PFSK-1 (cell line): ENCODE data around the gene RGP1.
A peak's percentile ranks its signal among the peaks of the same experiment; 100 is the strongest.

Experiments used
- FOXP2 ChIP-seq: optimal IDR thresholded peaks from 2 replicates; pipeline ENCODE3; 2011; ENCODE audit warnings: borderline replicate concordance, control low read depth, inconsistent platforms; ENCODE audit not compliant: insufficient read depth; ENCODE audit errors: extremely low read length, extremely low read depth
- POLR2AphosphoS5 ChIP-seq: IDR thresholded peaks from 2 replicates; pipeline ENCODE4 v1.6.1; 2012; ENCODE audit warnings: low read depth, mild to moderate bottlenecking, control low read depth, low read length, moderate library complexity
- REST ChIP-seq, 2 experiments: IDR thresholded peaks; 2 replicates each; pipeline versions ENCODE4 v1.6.1 to v1.8.0; 2011 to 2012; ENCODE audit warnings: low read depth in 2 of 2, low read length in 2 of 2, control low read depth in 1 of 2, inconsistent platforms in 1 of 2, mild to moderate bottlenecking in 1 of 2, moderate library complexity in 1 of 2; ENCODE audit not compliant: insufficient read depth in 1 of 2
- SIN3A ChIP-seq: IDR thresholded peaks from 2 replicates; pipeline ENCODE4 v1.6.1; 2012; ENCODE audit warnings: mild to moderate bottlenecking, low read length, moderate library complexity, borderline replicate concordance; ENCODE audit not compliant: insufficient read depth
- TAF1 ChIP-seq: IDR thresholded peaks from 2 replicates; pipeline ENCODE4 v1.6.1; 2012; ENCODE audit warnings: low read length, control low read depth, borderline replicate concordance; ENCODE audit not compliant: insufficient read depth

Gene RGP1

GRCh38 chr9:35743452-35743851, 5.6 kb upstream of the RGP1 start:
- TF ChIP-seq REST (IDR thresholded peaks at IDR 0.05; ENCODE audit: insufficient read depth in 1 of 2, low read depth in 2 of 2, low read length in 2 of 2) (no peak), SIN3A (no peak), TAF1 (no peak), POLR2AphosphoS5 (no peak), FOXP2 (no peak)

- TF ChIP-seq SIN3A = no peak
Observed at GRCh38 chr9:35743880-35744518, 5.1 kb upstream of the RGP1 start.

GRCh38 chr9:35745569-35745968, 3.5 kb upstream of the RGP1 start:
- no peak for TF ChIP-seq FOXP2
- TF ChIP-seq SIN3A = no peak
- TF ChIP-seq POLR2AphosphoS5 = no peak
- no peak for TF ChIP-seq TAF1
- TF ChIP-seq REST (IDR thresholded peaks at IDR 0.05; ENCODE audit: insufficient read depth in 1 of 2, low read depth in 2 of 2, low read length in 2 of 2) = no peak

- no peak for TF ChIP-seq REST (IDR thresholded peaks at IDR 0.05; ENCODE audit: insufficient read depth in 1 of 2, low read depth in 2 of 2, low read length in 2 of 2)
- TF ChIP-seq TAF1 = no peak
Observed at GRCh38 chr9:35746583-35746982, 2.5 kb upstream of the RGP1 start.

GRCh38 chr9:35748242-35748857, 737 bp upstream of the RGP1 start:
- TF ChIP-seq SIN3A (0 out of 2 replicates have a peak, but pooled peaks have one; percentile 28), TAF1 (no peak)

- TF ChIP-seq POLR2AphosphoS5 (no peak), FOXP2 (no peak), TAF1 (no peak), REST (IDR thresholded peaks at IDR 0.05; ENCODE audit: insufficient read depth in 1 of 2, low read depth in 2 of 2, low read length in 2 of 2) (no peak), SIN3A (no peak)
Observed at GRCh38 chr9:35749515-35750255, 598 bp downstream of the RGP1 start.
